Measurements from ENCODE around the gene TRPV2. TPM values are rescaled to one million over a fixed set of nuclear protein-coding genes. Genes with fewer than 3 reads are reported as not detected.

Gene TRPV2
- total and polyA plus RNA-seq, 10 of the 15 experiments (the other 5 are each of a cell fraction or from before 2014, with no cell fraction given): 8.9 to 94.4 (median 54.1) TPM

GRCh38 chr17:16473044-16474011, 58.0 kb downstream of the TRPV2 start (continued):
- no peak for TF ChIP-seq HCFC1 (IDR thresholded peaks at IDR 0.05; ENCODE audit: low read length)
- no peak for TF ChIP-seq YY1 (IDR thresholded peaks at IDR 0.05; ENCODE audit: low read depth, low read length)
- no peak for TF ChIP-seq NFYB (IDR thresholded peaks at IDR 0.05; ENCODE audit: insufficient read depth, low read depth, low read length)
- no peak for TF ChIP-seq HSF1 (IDR thresholded peaks at IDR 0.05; ENCODE audit: low read depth, low read length)
- TF ChIP-seq, protein P1, sequence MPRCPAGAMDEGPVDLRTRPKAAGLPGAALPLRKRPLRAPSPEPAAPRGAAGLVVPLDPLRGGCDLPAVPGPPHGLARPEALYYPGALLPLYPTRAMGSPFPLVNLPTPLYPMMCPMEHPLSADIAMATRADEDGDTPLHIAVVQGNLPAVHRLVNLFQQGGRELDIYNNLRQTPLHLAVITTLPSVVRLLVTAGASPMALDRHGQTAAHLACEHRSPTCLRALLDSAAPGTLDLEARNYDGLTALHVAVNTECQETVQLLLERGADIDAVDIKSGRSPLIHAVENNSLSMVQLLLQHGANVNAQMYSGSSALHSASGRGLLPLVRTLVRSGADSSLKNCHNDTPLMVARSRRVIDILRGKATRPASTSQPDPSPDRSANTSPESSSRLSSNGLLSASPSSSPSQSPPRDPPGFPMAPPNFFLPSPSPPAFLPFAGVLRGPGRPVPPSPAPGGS (IDR thresholded peaks at IDR 0.05; ENCODE audit: borderline replicate concordance, insufficient read depth, low read depth, low read length, poor library complexity, severe bottlenecking): no peak

DNA sequence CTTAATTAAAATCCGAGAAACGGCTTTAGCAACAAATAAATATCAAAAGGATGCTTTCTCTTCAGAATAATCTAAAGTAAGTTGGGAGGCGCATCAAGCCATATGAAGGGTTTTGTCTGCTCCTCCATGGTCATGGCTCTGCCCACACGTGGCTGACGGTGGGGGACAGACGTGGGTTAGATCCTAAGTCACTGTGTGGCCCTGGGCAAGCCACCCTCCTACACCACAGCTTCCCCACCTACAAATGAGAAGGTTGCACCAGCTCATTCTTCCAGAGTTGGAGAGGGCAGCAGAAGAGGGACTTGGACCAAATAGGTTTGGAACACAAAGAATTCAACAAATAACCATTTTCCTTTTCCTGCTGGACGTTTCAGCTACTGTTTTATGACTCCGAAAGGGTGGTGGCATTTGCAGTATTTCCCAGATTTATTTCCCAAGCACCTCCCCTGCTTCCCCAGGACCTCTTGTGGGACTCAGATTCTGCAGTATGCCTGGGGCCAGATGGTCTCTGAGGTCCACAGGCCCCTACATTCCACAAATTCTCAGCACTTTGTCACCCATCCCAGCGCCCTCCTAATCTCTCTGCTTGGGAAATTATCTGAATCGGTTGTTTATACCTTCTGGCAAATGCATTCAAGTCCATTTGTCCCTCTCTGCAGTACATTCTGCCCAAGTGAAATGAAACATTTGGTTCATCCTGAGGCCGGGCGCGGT, 58.8 kb downstream of the TRPV2 start:
- CTCF ChIA-PET: interaction anchor here (2.0 kb wide), 1 partner anchor 111 kb away, joined by 5 read pairs; no protein-coding TSS in a partner anchor
- no peak for DNase-seq (ENCODE audit: low read depth, low spot score)
- RAD21 ChIA-PET (ENCODE audit: unreplicated experiment): no interaction called here
- WGBS (ENCODE audit: insufficient coverage, insufficient replicate concordance, low lambda C conversion rate, missing lambda C conversion rate): 43% methylated on average over 13 of the region's 13 CpGs
- Histone ChIP-seq H3K27me3 (replicated peaks in 1 of 2; ENCODE audit: control insufficient read depth in 2 of 2, insufficient read depth in 2 of 2, low read length in 1 of 2) (no peaks in the 10 kb centered on the region), H4K20me1 (ENCODE audit: control insufficient read depth, insufficient read depth) (no peaks in the 10 kb centered on the region), H3K79me2 (ENCODE audit: control insufficient read depth, insufficient read depth, low read length) (no peaks in the 10 kb centered on the region), H2AFZ (ENCODE audit: control insufficient read depth, low read depth, low read length) (no peak overlapping the region), H3K4me2 (ENCODE audit: control insufficient read depth, insufficient read depth) (no peak overlapping the region), H3K4me3 (no peak overlapping the region), H3K36me3 (ENCODE audit: control insufficient read depth in 2 of 2, insufficient read depth in 2 of 2, low read length in 1 of 2) (no peaks in the 10 kb centered on the region), H3K27ac (ENCODE audit: control insufficient read depth, insufficient read depth) (no peak overlapping the region), H3K4me1 (ENCODE audit: control insufficient read depth, insufficient read depth, low read length) (no peaks in the 10 kb centered on the region), H3K9ac (ENCODE audit: control insufficient read depth, insufficient read depth, low read length) (no peak overlapping the region), H3K9me3 (replicated peaks; ENCODE audit: control insufficient read depth, insufficient read depth, low read length) (no peaks in the 10 kb centered on the region)
- BruUV-seq (replicated peaks): no TSS peak
- no peak for ATAC-seq
- POLR2A ChIA-PET: no interaction called here
- FAIRE-seq: no peak
- intact Hi-C loops (cut with micrococcal nuclease; ENCODE audit: unreplicated experiment): no loop called here
- SMC1A ChIA-PET (ENCODE audit: uncharacterized antibody, unreplicated experiment): no interaction called here
- in situ Hi-C loops (cut with MboI): no loop called here
- no peak for TF ChIP-seq SPI1 (IDR thresholded peaks at IDR 0.05; ENCODE audit: borderline replicate concordance, insufficient read depth, low read depth, low read length)
- TF ChIP-seq FOXK2 (IDR thresholded peaks at IDR 0.05): no peak
- TF ChIP-seq RBBP5 (conservative IDR thresholded peaks at IDR 0.05): no peak
- TF ChIP-seq, protein P2, sequence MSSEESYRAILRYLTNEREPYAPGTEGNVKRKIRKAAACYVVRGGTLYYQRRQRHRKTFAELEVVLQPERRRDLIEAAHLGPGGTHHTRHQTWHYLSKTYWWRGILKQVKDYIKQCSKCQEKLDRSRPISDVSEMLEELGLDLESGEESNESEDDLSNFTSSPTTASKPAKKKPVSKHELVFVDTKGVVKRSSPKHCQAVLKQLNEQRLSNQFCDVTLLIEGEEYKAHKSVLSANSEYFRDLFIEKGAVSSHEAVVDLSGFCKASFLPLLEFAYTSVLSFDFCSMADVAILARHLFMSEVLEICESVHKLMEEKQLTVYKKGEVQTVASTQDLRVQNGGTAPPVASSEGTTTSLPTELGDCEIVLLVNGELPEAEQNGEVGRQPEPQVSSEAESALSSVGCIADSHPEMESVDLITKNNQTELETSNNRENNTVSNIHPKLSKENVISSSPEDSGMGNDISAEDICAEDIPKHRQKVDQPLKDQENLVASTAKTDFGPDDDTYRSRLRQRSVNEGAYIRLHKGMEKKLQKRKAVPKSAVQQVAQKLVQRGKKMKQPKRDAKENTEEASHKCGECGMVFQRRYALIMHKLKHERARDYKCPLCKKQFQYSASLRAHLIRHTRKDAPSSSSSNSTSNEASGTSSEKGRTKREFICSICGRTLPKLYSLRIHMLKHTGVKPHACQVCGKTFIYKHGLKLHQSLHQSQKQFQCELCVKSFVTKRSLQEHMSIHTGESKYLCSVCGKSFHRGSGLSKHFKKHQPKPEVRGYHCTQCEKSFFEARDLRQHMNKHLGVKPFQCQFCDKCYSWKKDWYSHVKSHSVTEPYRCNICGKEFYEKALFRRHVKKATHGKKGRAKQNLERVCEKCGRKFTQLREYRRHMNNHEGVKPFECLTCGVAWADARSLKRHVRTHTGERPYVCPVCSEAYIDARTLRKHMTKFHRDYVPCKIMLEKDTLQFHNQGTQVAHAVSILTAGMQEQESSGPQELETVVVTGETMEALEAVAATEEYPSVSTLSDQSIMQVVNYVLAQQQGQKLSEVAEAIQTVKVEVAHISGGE (CRISPR knock-in tag; IDR thresholded peaks at IDR 0.05): no peak
- no peak for TF ChIP-seq MYC (IDR thresholded peaks at IDR 0.05; ENCODE audit: insufficient read depth, insufficient read length, insufficient replicate concordance, low read length, severe bottlenecking)
- no peak for TF ChIP-seq TCF7 (IDR thresholded peaks at IDR 0.05; ENCODE audit: borderline replicate concordance)
- TF ChIP-seq NFYB (IDR thresholded peaks at IDR 0.05; ENCODE audit: insufficient read depth, low read depth, low read length): no peak
- no peak for TF ChIP-seq TAF1 (IDR thresholded peaks at IDR 0.05; ENCODE audit: borderline replicate concordance, low read depth, low read length)
- no peak for TF ChIP-seq ESRRA (IDR thresholded peaks at IDR 0.05; ENCODE audit: low read length)
- no peak for TF ChIP-seq RELA (IDR thresholded peaks at IDR 0.05; ENCODE audit: borderline replicate concordance, partially characterized antibody)

Measured in GM12878 (cell line).